Measurements from ENCODE around the gene HSF5. TPM values are rescaled to one million over a fixed set of nuclear protein-coding genes. Genes with fewer than 3 reads are reported as not detected.

HSF5 gene
- total and polyA plus RNA-seq, 2 donors, result 0.03 to 0.26 TPM

GRCh38 chr17:58377661-58378060 lies 110.5 kb downstream of the HSF5 start:
- WGBS, result 69% methylated on average over 5 of the region's 5 CpGs
- DNase-seq (ENCODE audit: extremely low spot score), result no peak
- Histone ChIP-seq H3K36me3 (ENCODE audit: insufficient read depth) (no peaks in the 10 kb centered on the region), H3K27ac (ENCODE audit: low read depth) (no peak overlapping the region), H3K4me3 (ENCODE audit: low read depth, low read length) (no peak overlapping the region), H3K4me1 (ENCODE audit: insufficient read depth) (no peaks in the 10 kb centered on the region)

- Histone ChIP-seq H3K27ac (ENCODE audit: low read depth) (no peak overlapping the region), H3K4me1 (ENCODE audit: insufficient read depth) (no peaks in the 10 kb centered on the region), H3K36me3 (ENCODE audit: insufficient read depth) (no peaks in the 10 kb centered on the region), H3K4me3 (ENCODE audit: low read depth, low read length) (no peak overlapping the region)
- WGBS, result 72% methylated on average over 3 of the region's 3 CpGs
- DNase-seq (ENCODE audit: extremely low spot score), result peak; percentile 72
These were observed 111.1 kb downstream of the HSF5 start for GRCh38 chr17:58377093-58377601.

GRCh38 chr17:58376472-58377000 lies 111.7 kb downstream of the HSF5 start:
- H3K36me3 ChIP-seq (ENCODE audit: insufficient read depth), result no peaks in the 10 kb centered on the region
- 70% methylated on average over 4 of the region's 4 CpGs for WGBS
- DNase-seq (ENCODE audit: extremely low spot score), result no peak
- no peak overlapping the region for H3K27ac ChIP-seq (ENCODE audit: low read depth)
- no peak overlapping the region for H3K4me3 ChIP-seq (ENCODE audit: low read depth, low read length)
- H3K4me1 ChIP-seq (ENCODE audit: insufficient read depth), result no peaks in the 10 kb centered on the region

GRCh38 chr17:58375811-58376210 lies 112.4 kb downstream of the HSF5 start:
- WGBS, result 63% methylated on average over 2 of the region's 2 CpGs
- Histone ChIP-seq H3K27ac (ENCODE audit: low read depth) (no peak overlapping the region), H3K36me3 (ENCODE audit: insufficient read depth) (no peaks in the 10 kb centered on the region), H3K4me1 (ENCODE audit: insufficient read depth) (no peaks in the 10 kb centered on the region), H3K4me3 (ENCODE audit: low read depth, low read length) (no peak overlapping the region)
- no peak for DNase-seq (ENCODE audit: extremely low spot score)

- no peak overlapping the region for H3K4me3 ChIP-seq (ENCODE audit: low read depth, low read length)
- no peaks in the 10 kb centered on the region for H3K4me1 ChIP-seq (ENCODE audit: insufficient read depth)
- no peaks in the 10 kb centered on the region for H3K36me3 ChIP-seq (ENCODE audit: insufficient read depth)
- 80% methylated on average over 5 of the region's 5 CpGs for WGBS
- DNase-seq (ENCODE audit: extremely low spot score), result no peak
- no peak overlapping the region for H3K27ac ChIP-seq (ENCODE audit: low read depth)
These were observed 113.0 kb downstream of the HSF5 start for GRCh38 chr17:58375256-58375655.

GRCh38 chr17:58373923-58374322 lies 114.3 kb downstream of the HSF5 start:
- no peaks in the 10 kb centered on the region for H3K4me1 ChIP-seq (ENCODE audit: insufficient read depth)
- WGBS, result 94% methylated on average over 1 of the region's 1 CpG

GRCh38 chr17:58373003-58373402 lies 115.2 kb downstream of the HSF5 start:
- H3K4me1 ChIP-seq (ENCODE audit: insufficient read depth), result no peaks in the 10 kb centered on the region
- 87% methylated on average over 5 of the region's 5 CpGs for WGBS
- no peak for DNase-seq (ENCODE audit: extremely low spot score)
- H3K36me3 ChIP-seq (ENCODE audit: insufficient read depth), result no peaks in the 10 kb centered on the region
- no peak overlapping the region for H3K4me3 ChIP-seq (ENCODE audit: low read depth, low read length)
- no peak overlapping the region for H3K27ac ChIP-seq (ENCODE audit: low read depth)

More at GRCh38 chr17:58373923-58374322, 114.3 kb downstream of the HSF5 start:
- no peak overlapping the region for H3K27ac ChIP-seq (ENCODE audit: low read depth)
- no peaks in the 10 kb centered on the region for H3K36me3 ChIP-seq (ENCODE audit: insufficient read depth)
- no peak overlapping the region for H3K4me3 ChIP-seq (ENCODE audit: low read depth, low read length)
- DNase-seq (ENCODE audit: extremely low spot score), result no peak

GRCh38 chr17:58371300-58371950 lies 116.8 kb downstream of the HSF5 start:
- H3K4me1 ChIP-seq (ENCODE audit: insufficient read depth), result no peaks in the 10 kb centered on the region
- H3K36me3 ChIP-seq (ENCODE audit: insufficient read depth), result no peaks in the 10 kb centered on the region
- no peak for DNase-seq (ENCODE audit: extremely low spot score)
- H3K4me3 ChIP-seq (ENCODE audit: low read depth, low read length), result no peak overlapping the region
- no peak overlapping the region for H3K27ac ChIP-seq (ENCODE audit: low read depth)
- 80% methylated on average over 6 of the region's 6 CpGs for WGBS

GRCh38 chr17:58370716-58371115 lies 117.5 kb downstream of the HSF5 start:
- H3K36me3 ChIP-seq (ENCODE audit: insufficient read depth), result no peaks in the 10 kb centered on the region
- H3K27ac ChIP-seq (ENCODE audit: low read depth), result no peak overlapping the region
- no peak overlapping the region for H3K4me3 ChIP-seq (ENCODE audit: low read depth, low read length)
- H3K4me1 ChIP-seq (ENCODE audit: insufficient read depth), result no peaks in the 10 kb centered on the region
- WGBS, result 85% methylated on average over 9 of the region's 9 CpGs
- no peak for DNase-seq (ENCODE audit: extremely low spot score)

- WGBS, result 93% methylated on average over 5 of the region's 5 CpGs
- no peak for DNase-seq (ENCODE audit: extremely low spot score)
- Histone ChIP-seq H3K27ac (ENCODE audit: low read depth) (no peak overlapping the region), H3K4me3 (ENCODE audit: low read depth, low read length) (no peak overlapping the region), H3K36me3 (ENCODE audit: insufficient read depth) (no peaks in the 10 kb centered on the region), H3K4me1 (ENCODE audit: insufficient read depth) (no peaks in the 10 kb centered on the region)
These were observed 117.9 kb downstream of the HSF5 start for GRCh38 chr17:58370309-58370708.

Other genes starting within 250 kb of the HSF5 start
- not detected for gene LPO, start 249.8 kb downstream of the HSF5 start, total RNA-seq
- gene LPO, start 249.8 kb downstream of the HSF5 start, polyA plus RNA-seq, result not detected
- 1.0 TPM for gene MPO, start 207.5 kb downstream of the HSF5 start, total RNA-seq
- gene MPO, start 207.5 kb downstream of the HSF5 start, polyA plus RNA-seq, result 0.30 TPM
- gene TSPOAP1, start 159.6 kb downstream of the HSF5 start, total RNA-seq, result 7.4 TPM
- 19.1 TPM for gene TSPOAP1, start 159.6 kb downstream of the HSF5 start, polyA plus RNA-seq
- 41.9 TPM for gene SUPT4H1, start 136.2 kb downstream of the HSF5 start, total RNA-seq
- 98.3 TPM for gene SUPT4H1, start 136.2 kb downstream of the HSF5 start, polyA plus RNA-seq
- 2.2 TPM for gene RNF43, start 70.9 kb downstream of the HSF5 start, total RNA-seq
- gene RNF43, start 70.9 kb downstream of the HSF5 start, polyA plus RNA-seq, result 1.2 TPM
- gene MTMR4, start 26.2 kb upstream of the HSF5 start, total RNA-seq, result 41.1 TPM
- 14.5 TPM for gene MTMR4, start 26.2 kb upstream of the HSF5 start, polyA plus RNA-seq
- gene TEX14, start 203.6 kb upstream of the HSF5 start, total RNA-seq, result 0.11 TPM
- gene TEX14, start 203.6 kb upstream of the HSF5 start, polyA plus RNA-seq, result 0.09 TPM
- gene RAD51C, start 204.2 kb upstream of the HSF5 start, total RNA-seq, result 33.7 TPM
- gene RAD51C, start 204.2 kb upstream of the HSF5 start, polyA plus RNA-seq, result 26.7 TPM

All from urinary bladder (tissue), 4 donors.